Ovary (tissue), 10 donors: ENCODE measurements around the gene LMAN1. TPM values are rescaled to one million over a fixed set of nuclear protein-coding genes. Genes with fewer than 3 reads are reported as not detected.

Experiments
- DNase-seq, 5 donors: peaks; one replicate each; pipeline ENCODE4 v3.0.0-alpha.2; 2019 to 2020
- H3K27ac ChIP-seq, 2 donors: fragments of 200-600 bp; one replicate each; pipeline versions ENCODE4 v1.5.1 to v1.8.0; 2019 to 2022
- H3K27me3 ChIP-seq: fragments of 200-600 bp; one replicate; pipeline ENCODE4 v1.8.0; 2022
- H3K36me3 ChIP-seq: fragments of 200-600 bp; sonication (generic); one replicate; pipeline ENCODE4 v1.5.1; 2019
- H3K4me1 ChIP-seq: one replicate; pipeline ENCODE4 v1.8.1; 2013; ENCODE audit warnings: mild to moderate bottlenecking, moderate library complexity; ENCODE audit not compliant: insufficient read depth
- H3K4me3 ChIP-seq: fragments of 200-600 bp; sonication (generic); one replicate; pipeline ENCODE4 v1.5.1; 2017
- H3K9me3 ChIP-seq, 2 donors: fragments of 200-600 bp in 1 of 2; sonication (generic) in 1 of 2; one replicate each; pipeline versions ENCODE4 v1.5.1 to v1.8.1; 2013 to 2019; ENCODE audit warnings: mild to moderate bottlenecking in 1 of 2, moderate library complexity in 1 of 2
- EP300 ChIP-seq: sonication (generic); formaldehyde crosslinking; IDR thresholded peaks from one replicate; pipeline ENCODE4 v1.6.1; 2017; ENCODE audit warnings: antibody characterized with exemption
- POLR2A ChIP-seq: fragments of 450-650 bp; IDR thresholded peaks from one replicate; pipeline ENCODE4 v1.6.1; 2017; ENCODE audit warnings: antibody characterized with exemption, mild to moderate bottlenecking, moderate library complexity
- WGBS, 3 donors: extraction: QIAGEN DNeasy Blood & Tissue Kit in 1 of 3; methylation state at CpG; one replicate each; pipeline versions ENCODE4 v1.1.5 to v1.1.7; 2013 to 2017; 5-methylcytosine and 5-hydroxymethylcytosine counted together
- intact Hi-C, 4 donors: fragments of 100-400 bp; cut with DNase I; formaldehyde crosslinking; loops; one replicate each; pipeline versions ENCODE4 v1.11.0 to v1.15.1; 2022 to 2023
- long read RNA-seq, 3 donors: library from polyadenylated mRNA in 2 of 3; unstranded in 2 of 3; transcript quantifications; one replicate each; pipeline ENCODE4 v2.0.0 and lab custom pipeline, GENCODE V29; 2021 to 2026
- polyA plus RNA-seq, 2 donors: library from polyadenylated mRNA; stranded (reverse); fragments of 200-250 nt in 1 of 2; fragments of 350-450 nt in 1 of 2; fragmentation: Illumina TruSeq in 1 of 2; extraction: RNeasy Lipid Tissue Mini Kit (QIAGEN cat#74804) in 1 of 2; gene quantifications; one replicate each; pipeline ENCODE4 v1.2.3, GENCODE V29; 2013 to 2014
- total RNA-seq, 7 donors: library from RNA; depleted of rRNA in 2 of 7; stranded (reverse); fragments of >200 nt in 2 of 7; fragmentation: NEBNext Ultra II Directional in 3 of 7; extraction: Animal tissue kit (Norgen Biotek cat#: 25700) in 3 of 7; gene quantifications; one replicate each; pipeline versions ENCODE4 v1.1.0 to v1.2.4, GENCODE V29; 2016 to 2023
- TF ChIP-seq, protein P1 (sequence below), 3 donors: fragments of 450-650 bp in 2 of 3; fragments of 200-600 bp in 1 of 3; IDR thresholded peaks; one replicate each; pipeline versions ENCODE4 v1.5.1 to v1.8.0; 2016 to 2022; ENCODE audit warnings: antibody characterized with exemption in 3 of 3, mild to moderate bottlenecking in 1 of 3
- donor health status: DM: no; HTN: no; CAD: no; lungs with moderate emphysema.
- donor health status: DM: no; HTN: no; CAD: no.
- donor health status: Bipolar disorder and iron deficiency.
- donor health status: DM: yes; HTN: yes; CAD: no.
- donor health status: DM: no; HTN: no; CAD: no.
- donor health status: DM: yes; HTN: yes; CAD: no.

Gene LMAN1, protein sequence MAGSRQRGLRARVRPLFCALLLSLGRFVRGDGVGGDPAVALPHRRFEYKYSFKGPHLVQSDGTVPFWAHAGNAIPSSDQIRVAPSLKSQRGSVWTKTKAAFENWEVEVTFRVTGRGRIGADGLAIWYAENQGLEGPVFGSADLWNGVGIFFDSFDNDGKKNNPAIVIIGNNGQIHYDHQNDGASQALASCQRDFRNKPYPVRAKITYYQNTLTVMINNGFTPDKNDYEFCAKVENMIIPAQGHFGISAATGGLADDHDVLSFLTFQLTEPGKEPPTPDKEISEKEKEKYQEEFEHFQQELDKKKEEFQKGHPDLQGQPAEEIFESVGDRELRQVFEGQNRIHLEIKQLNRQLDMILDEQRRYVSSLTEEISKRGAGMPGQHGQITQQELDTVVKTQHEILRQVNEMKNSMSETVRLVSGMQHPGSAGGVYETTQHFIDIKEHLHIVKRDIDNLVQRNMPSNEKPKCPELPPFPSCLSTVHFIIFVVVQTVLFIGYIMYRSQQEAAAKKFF
- total RNA-seq: 10 to 100 TPM; 63.4 to 97.8 (median 75.4) TPM
- 10 to 100 TPM; 26.8 to 51.2 TPM for polyA plus RNA-seq
- long read RNA-seq, donor 1, full-length matches to known transcripts: 7 of 53 reads
- long read RNA-seq, donor 1, partial matches to known transcripts: 38 of 53 reads
- long read RNA-seq, donor 1, other reads (novel, unspliced or antisense): 8 of 53 reads
- long read RNA-seq, donor 2, full-length matches to known transcripts: 9 of 22 reads
- long read RNA-seq, donor 2, partial matches to known transcripts: 13 of 22 reads
- long read RNA-seq, donor 2, other reads (novel, unspliced or antisense): 0 of 22 reads
- long read RNA-seq, donor 3, full-length matches to known transcripts: 100 of 125 reads
- long read RNA-seq, donor 3, partial matches to known transcripts: 15 of 125 reads
- long read RNA-seq, donor 3, other reads (novel, unspliced or antisense): 10 of 125 reads

DNA sequence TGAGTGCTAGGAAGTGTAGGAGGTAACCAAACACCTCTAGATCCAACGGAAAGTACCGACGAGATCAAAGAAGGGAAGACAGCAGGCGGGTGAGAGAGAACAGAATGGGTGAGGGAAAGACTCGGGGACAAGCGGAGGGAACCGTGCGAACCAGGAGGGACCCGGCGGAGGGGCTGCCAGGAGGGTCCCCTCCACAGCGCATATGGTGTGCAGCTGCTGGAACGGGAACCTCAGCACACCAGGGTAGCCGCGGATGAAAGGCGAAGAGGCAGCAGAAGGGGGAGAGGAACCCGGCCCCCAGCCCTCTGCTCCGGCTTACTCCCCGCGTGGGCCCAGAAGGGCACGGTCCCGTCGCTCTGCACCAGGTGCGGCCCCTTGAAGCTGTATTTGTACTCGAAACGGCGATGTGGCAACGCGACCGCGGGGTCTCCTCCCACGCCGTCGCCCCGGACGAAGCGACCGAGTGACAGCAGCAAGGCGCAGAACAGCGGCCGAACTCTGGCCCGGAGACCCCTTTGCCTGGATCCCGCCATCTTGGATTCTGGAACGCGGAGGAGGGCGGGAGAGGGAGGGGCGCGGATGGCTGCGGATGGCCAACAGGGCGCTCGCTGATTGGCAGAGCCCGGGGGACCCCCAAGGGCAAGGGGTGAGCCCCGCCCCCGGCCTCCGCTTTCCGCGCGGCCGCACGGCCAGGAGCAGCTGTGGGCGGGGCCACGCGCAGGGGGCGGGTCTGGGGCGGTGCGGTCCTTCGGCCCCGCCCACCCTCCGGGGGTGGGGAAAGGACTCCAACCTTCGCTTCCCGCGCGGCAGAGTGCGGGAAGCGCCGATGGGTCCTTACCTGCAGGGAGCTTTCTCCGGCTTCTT lies at the start of gene LMAN1:
LMAN1 (minus strand) TSS at position 554 of the 864 bp plus-strand sequence; CDS start at position 533, 21 bp downstream.
- 0% methylated on average over 50 to 76 of the region's 76 CpGs for WGBS, 3 donors
- Histone ChIP-seq H3K27me3 (no peaks in the 10 kb centered on the region), H3K4me3 (peak within 1 kb of the TSS; percentile 97), H3K9me3 (no peaks in the 10 kb centered on the region), H3K4me1 (no peaks in the 10 kb centered on the region), H3K27ac (peak within 1 kb of the TSS; percentile 63 to 84), H3K36me3 (no peaks in the 10 kb centered on the region)
- peak; percentile 54 for TF ChIP-seq POLR2A
- no peak for TF ChIP-seq EP300
- peak; percentile 95 to 98 (median 98) for DNase-seq
- intact Hi-C loops: no loop called here

DNA sequence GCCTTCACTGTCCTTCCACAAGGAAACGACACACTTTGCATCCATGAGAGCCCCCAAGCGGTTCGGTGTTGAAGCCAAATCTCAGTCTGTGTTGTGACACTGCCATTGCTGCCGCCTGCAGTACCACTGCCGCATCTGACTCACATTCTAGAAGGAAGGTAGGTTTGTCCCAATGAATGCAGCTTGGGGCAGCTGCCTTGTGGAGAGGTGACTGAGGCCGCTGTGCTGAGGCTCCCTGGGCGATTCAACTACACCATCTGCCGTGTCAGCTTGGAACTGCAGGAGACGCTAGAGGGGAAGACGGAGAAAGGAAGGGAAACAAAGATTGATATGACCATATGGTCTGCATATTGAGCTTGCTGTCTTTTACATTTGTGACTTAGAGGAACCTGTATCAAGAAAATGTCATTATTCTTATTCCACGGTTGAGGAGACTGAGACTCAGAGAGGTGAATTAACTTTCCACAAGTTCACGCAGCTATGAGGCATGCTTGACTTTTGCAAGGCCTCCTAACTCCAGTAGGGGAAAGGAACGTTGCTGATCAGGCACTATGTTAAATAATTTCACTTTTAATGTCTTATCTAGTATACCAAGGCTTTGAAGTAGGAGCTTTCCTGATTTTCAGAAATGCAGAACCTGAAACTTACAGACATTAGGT lies 43.5 kb upstream of the LMAN1 start:
- intact Hi-C loops: loop anchor here in 2 of 4 donors (2.0 to 5.0 kb wide), 2 partner anchors 94 to 95 kb away; no protein-coding TSS in a partner anchor
- DNase-seq: peak; percentile 31 to 72 (median 57)
- WGBS, 3 donors: 20 to 24% (median 24%) methylated on average over 13 of the region's 13 CpGs
- Histone ChIP-seq H3K4me3 (no peak overlapping the region), H3K9me3 (no peaks in the 10 kb centered on the region), H3K27ac (no peak overlapping the region), H3K36me3 (no peaks in the 10 kb centered on the region), H3K4me1 (no peaks in the 10 kb centered on the region), H3K27me3 (no peaks in the 10 kb centered on the region)
- no peak for TF ChIP-seq EP300
- TF ChIP-seq, protein P1, sequence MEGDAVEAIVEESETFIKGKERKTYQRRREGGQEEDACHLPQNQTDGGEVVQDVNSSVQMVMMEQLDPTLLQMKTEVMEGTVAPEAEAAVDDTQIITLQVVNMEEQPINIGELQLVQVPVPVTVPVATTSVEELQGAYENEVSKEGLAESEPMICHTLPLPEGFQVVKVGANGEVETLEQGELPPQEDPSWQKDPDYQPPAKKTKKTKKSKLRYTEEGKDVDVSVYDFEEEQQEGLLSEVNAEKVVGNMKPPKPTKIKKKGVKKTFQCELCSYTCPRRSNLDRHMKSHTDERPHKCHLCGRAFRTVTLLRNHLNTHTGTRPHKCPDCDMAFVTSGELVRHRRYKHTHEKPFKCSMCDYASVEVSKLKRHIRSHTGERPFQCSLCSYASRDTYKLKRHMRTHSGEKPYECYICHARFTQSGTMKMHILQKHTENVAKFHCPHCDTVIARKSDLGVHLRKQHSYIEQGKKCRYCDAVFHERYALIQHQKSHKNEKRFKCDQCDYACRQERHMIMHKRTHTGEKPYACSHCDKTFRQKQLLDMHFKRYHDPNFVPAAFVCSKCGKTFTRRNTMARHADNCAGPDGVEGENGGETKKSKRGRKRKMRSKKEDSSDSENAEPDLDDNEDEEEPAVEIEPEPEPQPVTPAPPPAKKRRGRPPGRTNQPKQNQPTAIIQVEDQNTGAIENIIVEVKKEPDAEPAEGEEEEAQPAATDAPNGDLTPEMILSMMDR (IDR thresholded peaks at IDR 0.05): peak; percentile 42 to 67 (median 57)

DNA sequence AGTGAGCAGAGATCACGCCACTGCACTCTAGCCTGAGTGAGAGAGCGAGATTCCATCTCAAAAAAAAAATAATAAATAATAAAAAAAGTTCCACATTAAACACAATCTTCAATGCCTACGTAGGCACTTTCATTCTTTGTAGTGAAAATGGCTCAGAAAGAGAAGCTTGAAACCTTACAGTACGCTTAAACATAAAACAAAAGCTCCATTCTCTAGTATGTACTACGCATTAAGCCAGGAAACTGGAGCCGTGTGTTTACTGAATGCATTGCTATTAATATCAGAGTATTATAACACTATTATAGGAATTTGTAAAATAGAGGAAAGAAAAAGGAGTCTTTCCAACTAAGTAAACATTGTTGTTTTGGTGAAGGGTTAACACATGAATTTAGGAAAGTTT lies 41.3 kb upstream of the LMAN1 start:
- TF ChIP-seq EP300: no peak
- TF ChIP-seq POLR2A: no peak
- TF ChIP-seq, protein P1 (IDR thresholded peaks at IDR 0.05): no peak
- H3K27me3 ChIP-seq: no peaks in the 10 kb centered on the region
- no peaks in the 10 kb centered on the region for H3K4me1 ChIP-seq
- H3K36me3 ChIP-seq: no peaks in the 10 kb centered on the region
- no peak for DNase-seq
- H3K27ac ChIP-seq: no peak overlapping the region
- no peaks in the 10 kb centered on the region for H3K9me3 ChIP-seq
- H3K4me3 ChIP-seq: no peak overlapping the region
- intact Hi-C loops: loop anchor here in 1 of 4 donors (5.0 kb wide), 1 partner anchor 93 kb away; no protein-coding TSS in a partner anchor
- 88 to 91% (median 89%) methylated on average over 6 of the region's 6 CpGs for WGBS, 3 donors
